GM18909 (cell line): ENCODE measurements around the gene PELI1.
A peak's percentile ranks its signal among the peaks of the same experiment; 100 is the strongest.
"Not testable (repeated sequence)": the region's sequence is repeated elsewhere in the genome, so short reads cannot be mapped to it uniquely, and the experiment has no call there.

Source experiments
- ATAC-seq: cut with Tn5 transposase; IDR thresholded peaks from one replicate; pipeline ENCODE4 v1.9.1; 2021; ENCODE audit warnings: mild to moderate bottlenecking; ENCODE audit not compliant: unreplicated experiment, poor library complexity

Gene PELI1

DNA sequence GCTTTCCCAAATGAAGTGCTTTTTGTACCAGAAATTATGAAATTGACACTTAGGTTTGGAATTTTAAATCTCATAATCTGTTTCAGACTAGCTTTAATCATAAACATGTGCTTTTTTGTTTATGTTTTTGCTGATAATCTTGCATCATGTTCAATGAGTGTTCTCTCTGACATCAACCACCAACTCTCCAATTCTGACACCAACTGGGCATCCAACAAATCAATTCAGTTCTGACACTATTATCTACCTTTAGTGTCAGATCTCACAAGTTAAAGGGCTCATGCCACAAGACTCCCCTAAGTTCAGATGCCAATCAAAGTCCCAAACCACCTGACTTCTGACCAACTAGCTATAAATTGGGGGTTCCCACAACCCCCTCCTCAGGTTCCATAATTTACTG, 19.6 kb downstream of the PELI1 start:
- no peak for ATAC-seq

DNA sequence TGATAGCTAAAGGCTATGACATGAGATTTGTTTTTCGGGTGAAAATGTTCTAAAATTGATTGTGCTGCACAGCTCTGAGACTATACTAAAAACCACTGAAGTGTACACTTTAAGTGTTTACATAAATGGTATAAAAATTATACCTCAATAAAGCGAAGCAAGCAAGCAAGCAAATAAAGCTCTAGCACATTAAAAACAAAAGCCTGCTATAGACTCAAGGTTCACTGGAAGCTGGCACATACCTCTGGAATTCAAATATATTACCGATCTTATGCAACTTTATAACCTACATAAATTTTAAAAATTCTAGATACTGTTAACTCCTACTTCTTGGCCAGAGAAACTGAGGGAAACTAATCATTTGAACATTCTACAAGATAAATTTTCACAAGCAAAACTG, 20.1 kb downstream of the PELI1 start:
- no peak for ATAC-seq

GRCh38 chr2:64123740-64124139, 20.5 kb downstream of the PELI1 start:
- ATAC-seq: no peak

DNA sequence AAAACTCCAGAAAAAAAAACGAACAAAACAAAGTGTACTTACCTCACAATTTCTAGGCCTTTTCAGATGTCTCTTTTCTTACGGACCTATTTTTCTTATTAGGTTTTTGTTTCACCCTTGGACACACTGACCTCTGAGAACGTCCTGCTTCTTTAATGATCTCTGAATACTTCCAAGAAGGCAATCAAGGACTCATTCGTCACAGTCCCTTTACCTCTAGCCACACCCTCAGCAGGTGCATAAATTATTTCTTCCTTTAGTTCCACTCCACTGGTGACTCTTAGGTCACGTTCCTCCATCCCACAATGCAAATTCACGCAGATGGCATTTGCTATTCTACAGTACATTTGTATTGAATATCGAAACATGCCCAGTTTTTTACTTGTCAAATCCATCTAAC, 21.9 kb downstream of the PELI1 start:
- no peak for ATAC-seq

DNA sequence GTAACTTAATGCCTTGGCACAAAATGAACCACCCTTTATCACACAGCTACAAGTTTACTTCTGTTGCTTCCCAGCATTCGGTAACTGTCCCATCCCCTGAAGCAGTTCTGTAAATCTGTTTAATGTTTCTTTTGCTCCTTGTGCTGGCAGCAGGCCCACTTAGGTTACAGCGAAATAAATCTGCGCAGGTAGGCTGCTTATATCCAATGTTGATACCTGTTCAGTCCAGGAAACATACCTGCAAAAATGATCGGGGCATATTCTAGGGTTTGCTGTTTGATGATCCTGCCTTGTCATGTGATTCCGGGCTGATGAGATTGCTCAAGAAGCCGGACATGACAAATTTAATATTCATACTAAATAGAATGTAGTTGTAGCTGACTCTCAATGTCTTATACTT, 23.3 kb downstream of the PELI1 start:
- ATAC-seq: no peak

- no peak for ATAC-seq
These were observed 24.2 kb downstream of the PELI1 start for GRCh38 chr2:64120008-64120407.

- no peak for ATAC-seq
These were observed 24.9 kb downstream of the PELI1 start for GRCh38 chr2:64119369-64119768.

DNA sequence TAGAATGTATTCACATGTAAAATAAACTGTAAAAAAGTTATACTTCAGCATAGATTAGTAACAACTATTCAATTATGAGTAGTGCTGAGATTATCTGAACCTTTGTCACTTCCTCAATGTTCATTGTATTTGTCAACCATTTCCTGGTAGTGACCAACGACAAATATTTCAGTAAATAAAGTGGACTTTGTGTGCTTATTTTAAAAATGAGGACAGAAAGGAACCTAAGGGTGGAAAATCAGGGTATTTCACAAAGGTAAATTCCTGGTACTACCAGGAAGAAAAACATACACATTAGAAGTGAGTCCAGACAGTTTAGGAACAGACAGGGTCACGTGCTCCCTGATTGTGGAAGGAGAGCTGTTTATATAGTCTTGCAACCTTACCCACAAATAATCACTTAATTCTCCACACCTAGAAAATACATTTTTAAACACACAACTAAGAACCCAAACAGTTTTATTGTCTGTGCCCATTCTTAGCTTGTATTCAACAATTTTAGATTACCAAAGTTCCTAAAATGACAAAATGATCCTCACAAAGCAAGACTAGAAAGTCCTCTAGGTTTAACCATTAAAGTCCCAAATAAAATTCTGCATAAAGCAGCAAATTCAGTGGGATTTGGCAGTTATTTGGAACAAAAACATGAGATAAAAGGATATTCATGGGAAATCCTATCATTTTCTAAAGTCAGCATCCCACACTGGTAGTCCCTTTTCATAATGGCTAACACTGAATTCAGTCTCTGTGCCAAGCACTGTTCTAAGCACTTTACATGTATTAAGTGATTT, 28.2 kb downstream of the PELI1 start:
- no peak for ATAC-seq

DNA sequence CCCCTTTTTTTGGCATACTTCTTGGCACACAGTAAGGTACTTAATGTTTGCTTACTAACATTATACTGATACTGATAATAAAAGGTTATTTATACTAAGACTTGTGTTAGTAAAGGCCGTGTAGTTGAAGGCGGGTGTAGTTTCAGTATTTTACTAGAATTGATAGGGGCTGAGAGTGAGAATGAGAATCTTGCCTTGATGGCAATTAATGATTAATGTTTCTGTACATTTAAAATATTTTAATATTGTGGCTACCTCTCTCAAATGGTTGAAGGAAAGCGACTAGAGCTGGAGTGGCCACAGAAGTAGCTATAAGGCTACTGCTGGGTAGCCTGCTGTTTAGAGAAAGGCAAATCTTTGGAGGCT, 29.3 kb downstream of the PELI1 start:
- peak; percentile 52 for ATAC-seq

DNA sequence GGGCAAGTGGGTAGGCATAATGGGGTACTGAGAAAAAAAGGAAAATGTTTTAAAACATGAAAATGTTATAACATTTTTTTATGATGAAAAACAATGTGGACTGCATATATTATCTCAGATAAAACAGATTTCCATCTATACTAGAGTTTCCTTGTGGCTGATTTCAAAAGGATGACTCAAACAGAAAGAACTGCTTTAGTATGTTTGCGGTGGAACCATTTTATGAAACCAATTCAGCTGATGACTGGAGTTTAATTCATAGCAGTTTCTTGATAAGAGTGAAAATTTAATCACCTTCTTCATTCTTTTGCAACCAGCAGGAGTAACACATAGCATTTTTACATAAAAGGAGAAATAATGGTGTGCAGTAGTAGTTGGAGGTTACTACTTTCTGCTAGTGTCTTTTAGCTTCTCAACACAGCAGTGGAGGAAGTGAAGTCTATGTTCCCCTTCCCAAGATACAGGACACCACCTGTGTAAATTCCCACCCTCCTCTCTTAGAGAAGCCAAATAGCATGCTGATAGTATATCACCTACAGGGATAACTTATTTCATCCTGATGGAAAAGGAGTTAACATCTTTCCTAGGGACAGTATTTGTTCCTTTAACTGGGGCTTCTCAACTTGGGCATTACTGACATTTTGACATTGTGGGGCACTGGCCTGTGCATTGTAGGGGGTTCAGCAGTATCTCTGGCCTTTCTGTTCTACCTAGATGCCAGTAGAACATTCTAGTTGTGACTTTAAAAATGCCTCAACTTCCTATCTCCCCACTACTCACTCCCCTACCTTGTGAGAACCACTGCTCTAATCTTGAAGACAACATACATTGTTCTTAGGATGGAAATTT, 29.9 kb downstream of the PELI1 start:
- peak; percentile 51 for ATAC-seq

- no peak for ATAC-seq
These were observed 32.2 kb downstream of the PELI1 start for GRCh38 chr2:64112016-64112415.

DNA sequence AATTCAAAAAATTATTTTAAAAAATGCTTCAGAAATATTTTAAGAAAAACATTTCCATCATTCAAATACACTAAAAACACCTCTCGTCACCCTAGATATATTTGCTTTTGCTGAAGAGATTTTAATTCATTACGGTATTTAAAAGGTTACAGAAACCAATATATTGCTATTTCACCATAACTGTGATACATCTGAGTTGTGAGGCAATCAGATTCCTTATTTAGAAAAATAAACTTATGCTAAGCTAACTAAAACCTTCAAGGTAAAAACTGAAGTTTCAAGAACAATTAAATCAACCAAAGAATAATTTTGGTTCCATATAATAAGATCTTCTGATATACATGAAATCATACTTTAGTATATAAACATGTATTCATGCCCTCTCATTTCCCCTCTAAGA, 32.8 kb downstream of the PELI1 start:
- ATAC-seq: no peak

- ATAC-seq: no peak
These were observed 35.5 kb downstream of the PELI1 start for GRCh38 chr2:64108666-64109241.

DNA sequence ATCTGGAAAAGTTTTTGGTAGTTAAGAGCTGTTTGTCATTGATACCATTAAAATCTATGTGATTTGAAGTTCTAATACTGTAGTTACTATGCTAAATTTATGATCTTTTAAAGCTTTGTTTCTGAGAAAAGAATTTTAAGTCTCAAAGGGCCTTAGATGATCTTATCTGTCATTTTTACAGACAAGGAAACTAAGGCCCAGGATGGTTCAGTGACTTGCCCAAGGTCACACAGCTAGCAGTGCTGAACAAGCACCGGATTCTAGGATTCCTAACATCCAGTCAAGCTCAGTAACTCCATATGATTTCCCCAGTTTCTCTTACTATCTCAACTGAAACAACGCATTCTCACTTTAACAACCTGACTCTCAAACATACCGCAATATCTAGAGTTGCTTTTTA, 37.7 kb downstream of the PELI1 start:
- no peak for ATAC-seq

- peak; percentile 55 for ATAC-seq
These were observed 38.4 kb downstream of the PELI1 start for GRCh38 chr2:64105670-64106461.

GRCh38 chr2:64104933-64105332, 39.3 kb downstream of the PELI1 start:
- ATAC-seq: no peak

DNA sequence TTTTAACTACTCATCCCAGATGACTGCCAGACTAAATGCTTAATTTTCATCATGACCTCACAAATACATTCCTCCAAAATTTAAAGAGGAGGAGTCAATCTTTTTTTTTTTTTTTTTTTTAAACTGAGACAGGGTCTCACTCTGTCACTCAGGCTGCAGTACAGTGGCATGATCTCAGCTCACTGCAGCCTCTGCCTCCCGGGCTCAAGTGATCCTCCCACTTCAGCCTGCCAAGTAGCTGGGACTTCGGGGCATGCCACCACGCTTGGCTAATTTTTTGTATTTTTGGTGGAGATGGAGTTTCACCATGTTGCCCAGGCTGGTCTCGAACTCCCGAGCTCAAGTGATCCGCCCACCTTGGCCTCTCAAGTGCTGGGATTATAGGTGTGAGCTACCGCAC, 41.5 kb downstream of the PELI1 start:
- not testable (repeated sequence) for ATAC-seq

GRCh38 chr2:64101141-64101591, 43.1 kb downstream of the PELI1 start:
- ATAC-seq: peak; percentile 41

GRCh38 chr2:64100584-64100983, 43.6 kb downstream of the PELI1 start:
- not testable (repeated sequence) for ATAC-seq

GRCh38 chr2:64094663-64095382, 49.4 kb downstream of the PELI1 start:
- no peak for ATAC-seq
